HG02840 (cell line): ENCODE data around the gene CAPN7.

Experiments
- ATAC-seq: cut with Tn5 transposase; IDR thresholded peaks from one replicate; pipeline ENCODE4 v1.9.1; 2021; ENCODE audit warnings: mild to moderate bottlenecking, moderate library complexity, moderate number of reproducible peaks; ENCODE audit not compliant: unreplicated experiment, low FRiP score

Gene CAPN7

GRCh38 chr3:15243822-15244482 is 37.9 kb downstream of the CAPN7 start:
- no peak for ATAC-seq

- ATAC-seq, result no peak
Observed at GRCh38 chr3:15246186-15246585, 40.1 kb downstream of the CAPN7 start.

- ATAC-seq, result no peak
Observed at GRCh38 chr3:15253023-15253697, 47.1 kb downstream of the CAPN7 start.

- ATAC-seq, result no peak
Observed at GRCh38 chr3:15255215-15255614, 49.2 kb downstream of the CAPN7 start.

GRCh38 chr3:15256861-15257341 is 50.9 kb downstream of the CAPN7 start:
- ATAC-seq, result no peak

- ATAC-seq, result no peak
Observed at GRCh38 chr3:15258720-15259119, 52.7 kb downstream of the CAPN7 start.

- ATAC-seq, result no peak
Observed at GRCh38 chr3:15260531-15260930, 54.5 kb downstream of the CAPN7 start.

- no peak for ATAC-seq
Observed at GRCh38 chr3:15261274-15261673, 55.2 kb downstream of the CAPN7 start.

- ATAC-seq, result no peak
Observed at GRCh38 chr3:15262021-15262420, 56.0 kb downstream of the CAPN7 start.

- no peak for ATAC-seq
Observed at GRCh38 chr3:15263120-15263519, 57.1 kb downstream of the CAPN7 start.

GRCh38 chr3:15263926-15264325 is 57.9 kb downstream of the CAPN7 start:
- no peak for ATAC-seq

GRCh38 chr3:15264486-15264885 is 58.4 kb downstream of the CAPN7 start:
- no peak for ATAC-seq

- ATAC-seq, result no peak
Observed at GRCh38 chr3:15265655-15266509, 59.8 kb downstream of the CAPN7 start.

- no peak for ATAC-seq
Observed at GRCh38 chr3:15266510-15267376, 60.7 kb downstream of the CAPN7 start.

GRCh38 chr3:15267502-15267901 is 61.5 kb downstream of the CAPN7 start:
- ATAC-seq, result no peak

GRCh38 chr3:15268033-15268631 is 62.1 kb downstream of the CAPN7 start:
- no peak for ATAC-seq

GRCh38 chr3:15269091-15269989 is 63.3 kb downstream of the CAPN7 start:
- ATAC-seq, result no peak

GRCh38 chr3:15271030-15271429 is 65.0 kb downstream of the CAPN7 start:
- no peak for ATAC-seq
